ENCODE results near the gene STEAP2.
"Not testable (repeated sequence)": the region's sequence is repeated elsewhere in the genome, so short reads cannot be mapped to it uniquely, and the experiment has no call there.

Gene STEAP2

GRCh38 chr7:90211391-90212148 lies at the start of gene STEAP2:
STEAP2 (plus strand) TSS chr7:90211740; CDS start chr7:90225083, 13,343 bp downstream.
- no peak for DNase-seq

- no peak for DNase-seq
Measured at GRCh38 chr7:90163534-90163933, 48.0 kb upstream of the STEAP2 start.

DNA sequence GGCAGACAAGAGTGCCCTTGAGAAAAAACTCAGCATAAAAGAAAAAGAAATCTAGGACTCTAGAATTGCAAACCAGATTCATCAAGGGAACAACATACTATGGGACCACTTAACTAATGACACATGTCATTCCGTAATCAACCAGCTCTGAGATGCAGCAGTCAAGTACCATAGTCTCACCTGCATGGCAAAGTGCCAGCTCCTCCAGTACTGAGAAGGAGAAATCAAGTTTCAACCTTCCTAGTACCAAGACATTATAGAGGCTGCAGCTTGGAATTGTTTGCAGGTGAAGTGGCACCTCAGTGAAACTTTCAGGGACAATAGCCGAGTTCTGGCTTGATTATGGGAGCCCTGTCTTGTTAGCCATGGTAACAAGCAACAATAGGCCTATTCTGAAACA lies 45.8 kb upstream of the STEAP2 start:
- no peak for DNase-seq

- no peak for DNase-seq
Measured at GRCh38 chr7:90166153-90166552, 45.4 kb upstream of the STEAP2 start.

DNA sequence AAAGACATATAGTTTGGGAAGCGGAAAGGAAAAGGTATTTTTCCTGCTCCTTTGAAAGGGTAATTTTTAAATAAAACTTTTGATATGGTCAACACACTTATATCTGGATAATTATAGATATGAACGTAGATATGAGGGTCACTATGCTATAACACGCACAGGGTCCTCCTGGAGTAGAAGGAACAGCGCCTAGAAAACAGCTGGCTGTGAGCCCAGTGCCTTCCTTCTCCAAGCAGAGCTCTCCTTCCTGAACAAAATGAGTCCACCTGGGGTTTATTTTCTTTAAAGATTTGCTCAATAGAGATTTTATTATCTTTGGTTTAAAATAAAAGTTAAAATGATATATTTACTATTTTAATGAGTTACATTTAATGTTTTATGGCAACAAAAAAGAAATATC lies 44.2 kb upstream of the STEAP2 start:
- no peak for DNase-seq

- no peak for DNase-seq
Measured at GRCh38 chr7:90169891-90170290, 41.6 kb upstream of the STEAP2 start.

GRCh38 chr7:90172121-90172520 lies 39.4 kb upstream of the STEAP2 start:
- DNase-seq = no peak

- DNase-seq = no peak
Measured at GRCh38 chr7:90172624-90173023, 38.9 kb upstream of the STEAP2 start.

DNA sequence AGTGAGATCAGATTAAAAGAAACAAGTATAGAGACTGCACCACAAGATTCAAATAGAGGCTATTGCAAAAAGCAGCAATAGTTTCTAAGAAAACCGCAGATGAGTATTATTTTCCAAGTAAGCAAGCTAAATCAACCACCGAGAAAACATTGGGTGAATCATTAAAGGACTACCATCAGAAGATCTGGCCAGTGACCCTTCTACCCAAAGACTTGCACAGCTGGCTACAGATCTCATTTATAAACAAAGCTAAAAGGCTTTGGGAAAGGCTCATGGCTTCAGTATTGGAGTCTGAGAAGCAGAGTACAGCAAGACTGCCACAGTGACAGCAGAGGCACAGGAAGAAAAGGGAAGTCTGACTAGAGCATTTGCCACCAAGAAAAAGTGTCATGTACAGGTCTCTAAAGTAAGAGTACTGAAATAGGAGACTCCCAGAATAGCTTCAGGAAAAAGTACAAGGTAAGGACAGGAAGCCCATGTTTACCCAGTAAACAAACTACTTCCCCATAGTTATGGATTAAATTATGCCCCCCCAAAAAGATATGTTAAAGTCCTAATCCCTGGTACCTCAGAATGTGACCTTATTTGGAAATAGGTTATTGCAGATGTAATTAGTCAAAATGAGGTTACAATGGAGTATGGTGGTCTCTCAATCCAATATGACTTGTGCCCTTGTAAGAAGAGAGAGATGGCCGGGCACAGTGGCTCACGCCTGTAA lies 38.3 kb upstream of the STEAP2 start:
- DNase-seq = no peak

DNA sequence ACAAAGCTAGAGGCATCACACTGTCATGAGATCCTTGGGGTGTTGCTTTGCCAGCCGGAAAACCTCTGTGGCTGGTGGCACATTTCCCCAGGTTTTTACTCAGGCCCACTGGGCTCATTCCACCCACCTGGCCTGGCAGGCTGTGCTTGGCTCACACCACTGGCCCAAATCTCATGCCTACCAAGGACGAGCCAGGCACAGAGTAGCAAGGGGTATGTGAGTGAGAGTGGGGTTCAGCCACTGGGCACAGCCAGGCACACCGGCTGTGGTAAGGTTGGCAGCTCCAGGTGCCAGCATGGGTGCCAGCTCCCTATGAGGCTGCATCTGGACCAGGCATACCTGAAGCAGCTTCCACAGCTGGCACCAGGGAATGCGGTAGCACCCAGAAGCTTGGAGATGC lies 35.9 kb upstream of the STEAP2 start:
- DNase-seq = no peak

- no peak for DNase-seq
Measured at GRCh38 chr7:90176195-90176594, 35.3 kb upstream of the STEAP2 start.

- DNase-seq = no peak
Measured at GRCh38 chr7:90178166-90178565, 33.4 kb upstream of the STEAP2 start.

GRCh38 chr7:90178679-90179278 lies 32.8 kb upstream of the STEAP2 start:
- DNase-seq = no peak

- DNase-seq = no peak
Measured at GRCh38 chr7:90180011-90180585, 31.4 kb upstream of the STEAP2 start.

DNA sequence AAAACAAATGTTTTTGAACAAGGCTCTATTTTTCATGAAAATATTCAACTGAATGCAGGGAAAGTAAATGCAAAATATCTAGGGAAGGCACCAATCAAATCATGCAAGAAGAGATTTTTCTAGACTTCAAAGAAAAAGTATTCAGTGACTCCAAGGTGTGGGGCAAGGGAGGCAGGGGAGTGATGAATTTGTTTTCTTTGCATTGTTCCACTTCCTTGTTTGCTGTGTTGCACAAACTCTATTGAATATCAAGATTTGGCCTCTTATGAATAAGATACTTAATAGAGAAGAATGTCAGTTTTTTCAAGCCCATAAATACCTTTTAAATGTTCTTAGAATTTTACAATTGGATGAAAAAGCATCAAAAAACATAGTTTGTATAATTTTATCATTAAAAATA lies 30.9 kb upstream of the STEAP2 start:
- DNase-seq = no peak

- no peak for DNase-seq
Measured at GRCh38 chr7:90181485-90181884, 30.1 kb upstream of the STEAP2 start.

DNA sequence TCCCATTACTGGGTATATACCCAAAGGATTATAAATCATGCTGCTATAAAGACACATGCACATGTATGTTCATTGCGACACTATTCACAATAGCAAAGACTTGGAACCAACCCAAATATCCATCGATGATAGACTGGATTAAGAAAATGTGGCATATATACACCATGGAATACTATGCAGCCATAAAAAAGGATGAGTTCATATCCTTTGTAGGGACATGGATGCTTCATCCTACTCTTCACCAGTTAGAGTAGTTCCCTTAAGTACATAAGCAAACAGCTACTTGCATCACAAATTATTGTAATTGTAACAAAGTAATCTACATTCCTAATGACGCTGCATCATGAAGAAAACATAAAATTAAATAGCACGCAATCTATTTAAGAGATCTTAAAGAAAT lies 25.2 kb upstream of the STEAP2 start:
- DNase-seq = not testable (repeated sequence)

DNA sequence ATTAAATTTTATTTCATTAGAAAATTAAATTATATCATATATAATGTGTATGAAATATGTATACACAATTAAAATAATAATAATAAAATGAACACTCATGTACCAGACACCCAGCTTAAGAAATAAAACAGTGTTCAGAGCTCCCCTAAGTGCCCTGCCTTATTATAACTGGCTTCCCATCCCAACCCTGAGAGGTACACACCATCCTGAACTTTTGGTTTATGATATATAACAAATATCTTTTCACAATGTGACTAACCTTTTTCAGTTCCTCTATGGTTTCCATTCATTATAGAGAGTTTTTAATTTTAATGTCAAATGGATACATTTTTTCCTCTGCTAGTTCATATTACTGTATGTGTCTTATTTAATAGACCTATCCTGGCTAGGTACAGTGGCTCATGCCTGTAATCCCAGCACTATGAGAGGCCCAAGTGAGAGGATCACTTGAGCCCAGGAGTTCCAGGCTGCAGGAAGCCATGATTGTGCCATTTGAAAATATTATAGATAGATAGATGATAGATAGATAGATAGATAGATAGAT lies 24.0 kb upstream of the STEAP2 start:
- DNase-seq = no peak

GRCh38 chr7:90188281-90188680 lies 23.3 kb upstream of the STEAP2 start:
- no peak for DNase-seq

DNA sequence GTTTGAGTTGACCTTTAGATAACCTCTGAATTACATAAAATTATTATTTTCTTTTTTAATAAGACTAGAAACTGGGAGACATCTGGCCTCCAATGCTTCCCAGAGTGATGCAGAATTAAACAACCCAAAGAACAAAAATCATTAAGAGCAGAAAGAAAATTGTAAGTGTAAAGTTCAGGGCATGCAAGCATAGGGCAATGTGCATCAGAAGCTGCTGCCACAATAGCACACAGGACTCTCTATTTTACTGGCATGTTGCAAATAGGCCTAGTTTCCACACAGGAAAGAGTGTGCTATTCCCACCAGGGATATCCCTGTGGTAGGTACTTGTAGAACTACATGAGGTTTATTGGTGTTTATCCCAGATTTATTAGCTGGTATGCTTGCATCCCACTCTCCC lies 20.5 kb upstream of the STEAP2 start:
- DNase-seq = no peak

- DNase-seq = no peak
Measured at GRCh38 chr7:90191648-90192047, 19.9 kb upstream of the STEAP2 start.

DNA sequence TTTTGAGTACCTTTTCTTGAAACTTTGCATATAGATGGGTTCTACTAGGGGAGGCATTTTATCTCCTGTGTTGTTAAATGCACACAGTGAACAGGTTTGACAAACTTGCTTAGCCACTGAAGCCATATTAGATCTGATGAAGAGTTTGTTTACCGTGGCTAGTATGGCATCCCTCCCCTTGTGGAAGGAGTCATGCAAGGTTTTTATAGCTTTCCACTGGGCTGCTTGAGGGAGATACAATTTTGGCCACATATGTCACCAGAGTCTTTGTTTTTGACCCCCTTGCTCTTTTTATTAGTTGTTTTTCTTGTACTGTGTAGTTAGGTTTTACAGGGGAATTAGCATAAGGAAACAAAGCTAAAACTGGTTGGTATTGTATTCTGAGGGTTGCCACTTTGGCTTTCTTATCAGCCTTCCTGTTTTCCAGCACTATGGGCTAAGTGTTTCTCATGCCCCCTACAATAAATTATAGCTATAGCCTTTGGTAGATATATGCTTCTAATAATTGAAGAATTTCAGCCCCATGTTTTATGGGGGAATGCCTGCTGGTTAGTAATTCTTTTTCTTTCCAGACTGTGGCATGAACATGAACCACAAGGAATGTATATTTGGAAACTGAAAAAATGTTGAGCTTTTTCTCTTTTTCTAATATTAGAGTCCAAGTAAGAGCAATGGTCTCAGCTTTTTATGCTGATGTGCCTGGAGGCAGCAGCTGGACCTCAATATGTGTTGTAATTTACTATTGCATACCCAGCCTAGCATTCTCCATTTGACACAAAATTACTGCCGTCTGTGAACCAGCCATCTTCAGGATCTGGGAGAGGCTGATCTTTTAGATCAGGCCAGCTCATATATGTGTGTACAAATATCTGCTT lies 18.4 kb upstream of the STEAP2 start:
- no peak for DNase-seq

Measured in CD4-positive, alpha-beta T cell treated with Interferon gamma for 1 hour (primary cell).